Activated CD8-positive, alpha-beta T cell treated with anti-CD3 and anti-CD28 coated beads, Interleukin-2, amount 10 ng/mL, durations not matched to agents 7 days and 5 days (primary cell): ENCODE results near the gene DUSP22. TPM values are rescaled to one million over a fixed set of nuclear protein-coding genes. Genes with fewer than 3 reads are reported as not detected.

Experiments used
- ATAC-seq: fragments of 150-1000 bp; cut with Tn5 transposase; one replicate; pipeline ENCODE4 v1.10.0; 2021; ENCODE audit warnings: moderate library complexity
- CTCF ChIA-PET: fragments of 350-600 bp; sonication (Branson Sonifier 250); formaldehyde crosslinking; loops from one replicate; lab custom pipeline; 2021; ENCODE audit warnings: antibody characterized with exemption; lab: Charles Lee
- POLR2A ChIA-PET: fragments of 350-600 bp; sonication (Branson Sonifier 250); formaldehyde crosslinking; loops from one replicate; lab custom pipeline; 2021; ENCODE audit warnings: antibody characterized with exemption; lab: Charles Lee
- DNase-seq: peaks from one replicate; pipeline ENCODE4 v3.0.0-alpha.2; 2020
- H3K27ac Mint-ChIP-seq: one replicate; pipeline ENCODE4 v1.8.0; 2021; ENCODE audit warnings: mild to moderate bottlenecking, mixed read lengths
- H3K27me3 Mint-ChIP-seq: one replicate; pipeline ENCODE4 v1.8.0; 2021; ENCODE audit warnings: low read depth, mixed read lengths
- H3K36me3 Mint-ChIP-seq: one replicate; pipeline ENCODE4 v1.8.0; 2021; ENCODE audit warnings: low read depth, mixed read lengths
- H3K4me1 Mint-ChIP-seq: one replicate; pipeline ENCODE4 v1.8.0; 2021; ENCODE audit warnings: low read depth, mixed read lengths
- H3K4me3 Mint-ChIP-seq: one replicate; pipeline ENCODE4 v1.8.0; 2021; ENCODE audit warnings: mild to moderate bottlenecking, mixed read lengths
- H3K9me3 Mint-ChIP-seq: one replicate; pipeline ENCODE4 v1.8.0; 2022; ENCODE audit warnings: mixed read lengths; ENCODE audit not compliant: insufficient read depth
- total RNA-seq, 2 experiments: library from RNA; stranded (reverse); gene quantifications; one replicate each; pipeline ENCODE4 v1.2.3, GENCODE V29; 2021

DUSP22 gene
- total RNA-seq, 2 experiments from 2014 or later, result 32.6 to 33.2 TPM

DNA sequence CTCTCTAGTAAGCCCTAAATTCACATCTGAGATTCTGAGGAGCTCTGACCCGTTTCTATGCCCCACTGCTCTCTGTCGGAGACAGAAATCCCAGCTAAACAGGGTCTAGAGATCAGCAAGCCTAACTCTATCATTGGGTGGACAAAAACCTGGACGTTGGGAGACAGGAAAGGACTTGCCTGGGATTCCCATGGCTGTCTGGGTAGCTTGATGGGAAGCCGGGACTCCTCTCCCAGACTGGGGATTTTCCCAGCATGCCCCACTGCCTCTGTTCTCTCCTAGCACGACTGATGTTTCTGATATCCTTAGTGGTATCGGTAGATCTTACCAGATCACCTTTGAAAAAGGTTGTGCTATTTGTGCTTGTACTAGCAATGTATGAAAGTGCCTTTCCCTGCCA lies 22.9 kb downstream of the DUSP22 start:
- CTCF ChIA-PET, result interaction anchor here (0.8 to 1.1 kb wide), 2 partner anchors 22 to 127 kb away, joined by 3 to 4 read pairs; no protein-coding TSS in a partner anchor
- POLR2A ChIA-PET, result interaction anchor here (1.8 kb wide), 1 partner anchor 76 kb away, joined by 8 read pairs; the partner anchor contains the start of gene IRF4

DNA sequence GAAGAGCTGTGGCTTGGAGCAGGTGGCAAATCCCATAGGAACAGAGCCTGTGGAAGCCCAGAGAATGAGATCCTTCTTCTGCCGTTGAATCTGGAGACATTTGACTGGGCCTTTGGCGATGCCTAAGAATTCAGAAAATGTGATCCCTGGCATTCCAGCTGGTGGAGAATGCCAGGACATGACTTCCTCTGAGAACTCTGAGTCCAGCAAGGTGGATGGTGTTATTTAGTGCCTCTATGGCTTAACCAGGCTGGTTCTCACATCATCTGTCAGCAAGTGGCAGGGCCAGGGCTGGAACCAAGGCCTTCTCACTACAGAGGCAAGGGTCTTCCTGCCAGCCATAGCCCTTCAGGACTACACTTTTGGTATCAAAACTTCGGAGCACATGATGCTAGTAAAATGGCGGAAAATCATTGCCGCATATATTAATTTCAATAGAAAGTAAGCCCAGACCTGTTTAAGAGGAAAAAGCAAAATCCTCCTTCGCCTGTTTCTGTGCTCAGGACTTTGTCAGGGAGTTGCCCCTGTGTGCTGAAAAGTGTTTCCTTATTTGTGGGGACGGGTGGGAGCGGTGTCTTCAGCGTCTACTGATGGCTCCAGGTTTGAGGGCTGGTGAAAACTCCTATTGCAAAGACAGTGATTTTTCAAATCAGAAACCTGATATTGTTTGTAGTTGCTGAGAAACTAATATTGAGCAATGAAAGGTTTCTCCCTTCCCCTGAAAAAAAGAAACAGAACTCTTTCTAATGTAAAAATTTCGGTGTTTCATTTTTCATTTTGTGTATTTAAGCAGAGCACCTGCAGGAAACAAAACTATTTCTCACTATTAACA lies 23.9 kb downstream of the DUSP22 start:
- POLR2A ChIA-PET, result interaction anchor here (1.0 kb wide), 1 partner anchor 76 kb away, joined by 3 read pairs; no protein-coding TSS in a partner anchor
- no peak overlapping the region for H3K27ac Mint-ChIP-seq
- H3K36me3 Mint-ChIP-seq, result peaks cover 11% of the 10 kb centered on the region
- H3K4me1 Mint-ChIP-seq, result peaks cover 40% of the 10 kb centered on the region
- no peaks in the 10 kb centered on the region for H3K27me3 Mint-ChIP-seq
- no peak overlapping the region for H3K4me3 Mint-ChIP-seq
- ATAC-seq, result no peak
- DNase-seq, result no peak
- CTCF ChIA-PET, result no interaction called here
- H3K9me3 Mint-ChIP-seq, result no peaks in the 10 kb centered on the region

More for the DNA sequence above, 22.9 kb downstream of the DUSP22 start:
- DNase-seq (no peak), ATAC-seq (no peak)
- Mint-ChIP-seq H3K27ac (no peak overlapping the region), H3K4me1 (peaks cover 40% of the 10 kb centered on the region), H3K27me3 (no peaks in the 10 kb centered on the region), H3K4me3 (no peak overlapping the region), H3K9me3 (no peaks in the 10 kb centered on the region), H3K36me3 (peaks cover 13% of the 10 kb centered on the region)

DNA sequence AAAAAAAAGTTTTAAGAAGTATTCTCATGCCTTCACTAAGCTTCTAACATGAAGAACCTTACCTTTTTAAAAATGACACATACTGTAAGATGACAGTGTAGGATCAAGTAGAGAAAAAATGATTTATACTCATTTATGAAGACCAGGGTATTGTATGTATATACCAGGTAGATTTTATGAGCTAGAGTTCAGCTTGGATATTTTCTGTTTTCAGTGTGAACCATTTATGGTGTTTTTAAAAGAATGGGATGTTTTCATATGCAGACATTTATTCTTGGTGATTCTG lies 24.4 kb downstream of the DUSP22 start:
- ATAC-seq, result no peak
- no peaks in the 10 kb centered on the region for H3K27me3 Mint-ChIP-seq
- CTCF ChIA-PET, result no interaction called here
- no peaks in the 10 kb centered on the region for H3K9me3 Mint-ChIP-seq
- peaks cover 11% of the 10 kb centered on the region for H3K36me3 Mint-ChIP-seq
- H3K27ac Mint-ChIP-seq, result no peak overlapping the region
- H3K4me3 Mint-ChIP-seq, result no peak overlapping the region
- no peak for DNase-seq
- POLR2A ChIA-PET, result interaction anchor here (1.0 kb wide), 1 partner anchor 75 kb away, joined by 3 read pairs; no protein-coding TSS in a partner anchor
- H3K4me1 Mint-ChIP-seq, result peaks cover 39% of the 10 kb centered on the region

DNA sequence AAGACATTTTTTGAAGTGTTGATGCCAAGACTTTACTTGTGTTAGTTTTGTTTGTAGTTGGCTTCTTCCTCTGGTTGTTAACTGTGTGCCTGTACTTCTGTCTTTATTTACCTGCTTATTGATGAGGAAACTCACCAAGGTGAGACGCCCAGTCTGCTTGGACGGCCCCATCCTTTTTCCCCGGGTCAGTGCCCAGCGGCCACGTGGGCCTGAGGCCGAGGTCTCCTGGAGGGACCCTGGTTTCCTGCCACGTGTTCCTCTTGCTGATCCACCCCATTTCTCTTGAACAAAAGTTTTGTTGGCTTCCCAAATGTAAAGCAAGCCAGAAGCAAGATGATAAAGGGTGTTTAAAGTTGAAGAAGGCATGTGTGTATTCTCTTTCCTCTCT lies 24.8 kb downstream of the DUSP22 start:
- ChIA-PET POLR2A (interaction anchor here (1.0 kb wide), 1 partner anchor 75 kb away, joined by 3 read pairs; no protein-coding TSS in a partner anchor), CTCF (no interaction called here)
- no peak overlapping the region for H3K4me3 Mint-ChIP-seq
- no peak overlapping the region for H3K27ac Mint-ChIP-seq
- H3K27me3 Mint-ChIP-seq, result no peaks in the 10 kb centered on the region
- peaks cover 36% of the 10 kb centered on the region for H3K4me1 Mint-ChIP-seq
- no peak for ATAC-seq
- H3K9me3 Mint-ChIP-seq, result no peaks in the 10 kb centered on the region
- no peak for DNase-seq
- H3K36me3 Mint-ChIP-seq, result peaks cover 11% of the 10 kb centered on the region

DNA sequence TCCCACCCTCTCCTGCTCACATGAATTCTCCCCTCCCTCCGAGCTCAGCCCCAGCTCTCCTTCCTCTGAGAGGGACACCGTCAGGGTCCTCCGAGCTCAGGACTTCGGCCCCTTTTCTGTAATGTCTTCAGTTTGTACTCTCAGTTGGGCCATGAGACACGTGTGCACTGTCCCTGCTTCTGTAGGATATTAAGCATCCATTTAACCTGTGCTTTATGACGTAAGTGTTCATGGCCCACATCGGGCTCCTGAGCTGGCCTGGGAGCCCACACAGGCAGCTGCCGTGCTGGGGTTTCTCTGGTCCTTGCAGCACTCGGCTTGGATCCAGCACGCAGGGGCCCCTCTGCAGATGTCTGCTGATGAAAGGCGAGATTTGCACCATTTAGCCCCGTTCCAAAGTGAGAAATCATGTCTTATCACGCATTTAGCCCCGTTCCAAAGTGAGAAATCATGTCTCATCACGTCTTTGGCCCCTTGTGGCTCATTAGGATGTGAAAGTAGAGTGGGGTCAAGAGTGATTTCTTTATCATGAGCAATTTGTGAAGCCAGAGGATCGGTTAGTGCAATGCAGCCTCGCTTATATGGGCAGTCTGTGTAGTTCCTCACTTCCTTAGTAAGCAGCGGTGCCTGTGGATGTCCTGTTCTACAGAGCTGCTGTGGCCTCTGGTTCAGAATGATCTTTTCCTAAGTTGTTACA lies 25.3 kb downstream of the DUSP22 start:
- Mint-ChIP-seq H3K4me1 (peaks cover 30% of the 10 kb centered on the region), H3K27me3 (no peaks in the 10 kb centered on the region), H3K36me3 (peaks cover 8% of the 10 kb centered on the region), H3K27ac (no peak overlapping the region), H3K9me3 (no peaks in the 10 kb centered on the region), H3K4me3 (no peak overlapping the region)
- DNase-seq (no peak), ATAC-seq (no peak)
- POLR2A ChIA-PET, result interaction anchor here (0.7 kb wide), 1 partner anchor 92 kb away, joined by 3 read pairs; no protein-coding TSS in a partner anchor
- CTCF ChIA-PET, result no interaction called here

DNA sequence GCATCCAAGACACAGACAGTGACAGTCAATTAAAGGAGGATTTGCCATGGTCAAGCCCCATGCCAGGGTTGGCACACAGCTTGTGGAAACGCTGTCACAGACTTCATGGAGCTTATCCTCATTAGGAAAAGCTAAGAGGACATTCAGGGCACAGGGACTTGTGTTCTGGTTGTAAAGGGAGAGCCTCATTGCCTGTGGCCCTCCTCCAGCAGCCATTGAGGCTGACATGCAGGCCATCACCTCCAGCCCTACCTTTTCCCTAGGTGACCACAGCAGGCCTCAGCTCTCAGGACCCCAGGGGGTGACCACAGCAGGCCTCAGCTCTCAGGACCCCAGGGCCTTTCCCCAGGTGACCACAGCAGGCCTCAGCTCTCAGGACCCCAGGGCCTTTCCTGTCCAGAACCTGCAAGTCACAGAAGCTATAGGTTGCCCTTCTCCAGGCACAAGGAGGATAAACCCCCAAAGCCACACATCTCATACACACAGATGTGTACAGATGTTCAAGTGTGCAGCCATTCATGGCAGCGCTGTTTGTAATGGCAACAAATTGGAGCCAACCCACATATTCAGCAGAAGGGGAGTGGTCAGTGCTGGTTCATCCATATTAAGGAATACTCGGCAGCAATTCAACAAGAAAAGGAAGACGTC lies 26.1 kb downstream of the DUSP22 start:
- H3K4me3 Mint-ChIP-seq, result no peak overlapping the region
- peaks cover 5% of the 10 kb centered on the region for H3K36me3 Mint-ChIP-seq
- ATAC-seq (no peak), DNase-seq (no peak)
- H3K4me1 Mint-ChIP-seq, result peaks cover 24% of the 10 kb centered on the region
- ChIA-PET CTCF (no interaction called here), POLR2A (interaction anchor here (0.7 kb wide), 1 partner anchor 93 kb away, joined by 3 read pairs; no protein-coding TSS in a partner anchor)
- no peaks in the 10 kb centered on the region for H3K9me3 Mint-ChIP-seq
- H3K27ac Mint-ChIP-seq, result no peak overlapping the region
- no peaks in the 10 kb centered on the region for H3K27me3 Mint-ChIP-seq

DNA sequence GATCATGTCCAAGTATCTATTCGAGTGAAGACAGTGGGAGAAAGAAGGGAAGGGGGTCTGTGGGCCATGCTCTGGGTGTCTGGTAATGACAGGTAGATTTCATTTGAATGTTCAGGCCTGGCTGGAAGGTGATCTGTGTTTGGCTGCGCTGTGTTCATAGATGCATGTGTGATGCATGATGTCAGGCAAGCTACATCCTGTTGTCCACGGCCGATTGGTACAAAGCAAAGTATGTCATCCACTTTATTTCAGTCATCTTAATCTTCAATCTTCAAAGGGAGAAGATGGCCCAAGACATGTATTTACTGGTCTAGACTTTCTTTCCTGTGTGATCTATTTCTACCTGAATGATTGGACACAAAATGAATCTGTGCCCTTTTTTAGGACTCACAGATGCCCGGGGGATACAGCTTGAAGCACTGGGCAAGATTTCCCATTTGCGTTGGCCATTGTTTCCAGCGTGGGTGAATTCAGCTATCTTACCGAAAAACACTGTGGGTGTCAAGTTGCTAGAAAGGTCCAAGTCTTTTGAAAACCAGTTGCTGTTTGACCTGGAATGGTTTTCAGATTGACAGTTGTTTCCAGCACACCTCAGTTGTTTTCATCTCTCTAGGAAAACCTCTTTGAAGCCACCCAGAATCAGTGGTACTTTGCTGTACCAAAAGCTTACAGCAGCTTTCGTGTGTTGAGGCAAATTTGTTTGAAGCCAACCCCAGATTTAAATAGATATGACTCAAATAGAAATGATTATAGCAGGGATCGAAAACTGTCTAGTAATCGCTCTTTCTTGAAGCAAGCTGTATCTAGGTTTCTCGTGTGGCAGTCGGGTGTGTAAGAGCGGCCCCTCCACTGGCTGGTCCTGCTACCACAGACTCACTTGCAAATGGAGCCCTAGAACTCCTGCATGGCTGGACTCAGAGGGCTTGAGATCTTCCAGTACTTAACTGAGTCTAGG lies 27.2 kb downstream of the DUSP22 start:
- peaks cover 19% of the 10 kb centered on the region for H3K4me1 Mint-ChIP-seq

DNA sequence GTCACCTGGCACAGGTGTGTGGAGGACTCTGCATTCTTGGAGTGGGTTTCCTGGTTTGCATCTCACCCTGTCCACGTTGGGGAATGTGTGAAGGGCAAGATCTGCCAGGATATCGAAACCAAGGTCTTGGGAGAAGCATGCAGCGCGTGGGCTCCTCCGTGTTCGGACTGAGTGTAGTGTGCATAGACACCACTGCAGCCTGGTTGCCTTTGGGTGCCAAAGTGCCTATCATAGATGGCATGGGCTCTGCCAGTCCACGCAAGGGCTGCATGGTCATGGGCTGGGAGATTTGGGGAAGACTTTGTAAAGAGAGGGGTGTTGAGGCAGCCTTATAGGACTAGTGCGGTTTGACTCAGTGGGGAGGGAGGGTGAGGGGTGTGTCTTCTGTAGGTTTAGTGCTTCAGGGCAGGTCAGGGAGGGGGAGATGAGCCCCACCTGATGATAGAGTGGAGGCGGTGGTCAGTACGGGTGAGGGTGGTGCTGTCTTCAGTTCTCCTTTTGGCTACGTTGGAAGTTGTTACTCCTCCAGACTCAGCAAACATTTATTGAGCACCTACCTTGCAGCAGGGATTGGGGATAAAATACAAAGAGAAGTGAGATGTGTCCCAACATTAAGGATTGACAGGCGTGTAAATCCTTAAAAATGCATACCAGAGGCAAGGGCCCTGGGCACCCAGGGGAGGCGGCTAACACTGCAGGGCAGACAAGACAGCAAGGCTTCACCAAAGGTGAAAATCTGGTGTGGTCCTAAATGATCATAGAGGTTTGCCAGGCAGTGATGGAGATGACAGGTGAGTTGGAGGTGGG lies 28.3 kb downstream of the DUSP22 start:
- no peak for DNase-seq
- POLR2A ChIA-PET, result interaction anchor here (0.7 kb wide), 1 partner anchor 28 kb away, joined by 4 read pairs; the partner anchor contains the start of gene DUSP22
- H3K9me3 Mint-ChIP-seq, result no peaks in the 10 kb centered on the region
- no peak for ATAC-seq
- H3K36me3 Mint-ChIP-seq, result peaks cover 4% of the 10 kb centered on the region
- peaks cover 15% of the 10 kb centered on the region for H3K4me1 Mint-ChIP-seq
- no peak overlapping the region for H3K27ac Mint-ChIP-seq
- no peak overlapping the region for H3K4me3 Mint-ChIP-seq
- CTCF ChIA-PET, result interaction anchor here (2.1 kb wide), 1 partner anchor 8 kb away, joined by 13 read pairs; no protein-coding TSS in a partner anchor
- H3K27me3 Mint-ChIP-seq, result no peaks in the 10 kb centered on the region

More for the DNA sequence above, 27.2 kb downstream of the DUSP22 start:
- POLR2A ChIA-PET, result interaction anchor here (0.7 kb wide), 1 partner anchor 27 kb away, joined by 4 read pairs; the partner anchor contains the start of gene DUSP22
- ATAC-seq (no peak), DNase-seq (no peak)
- Mint-ChIP-seq H3K27ac (no peak overlapping the region), H3K9me3 (no peaks in the 10 kb centered on the region), H3K27me3 (no peaks in the 10 kb centered on the region), H3K4me3 (no peak overlapping the region), H3K36me3 (peaks cover 5% of the 10 kb centered on the region)
- CTCF ChIA-PET, result no interaction called here

DNA sequence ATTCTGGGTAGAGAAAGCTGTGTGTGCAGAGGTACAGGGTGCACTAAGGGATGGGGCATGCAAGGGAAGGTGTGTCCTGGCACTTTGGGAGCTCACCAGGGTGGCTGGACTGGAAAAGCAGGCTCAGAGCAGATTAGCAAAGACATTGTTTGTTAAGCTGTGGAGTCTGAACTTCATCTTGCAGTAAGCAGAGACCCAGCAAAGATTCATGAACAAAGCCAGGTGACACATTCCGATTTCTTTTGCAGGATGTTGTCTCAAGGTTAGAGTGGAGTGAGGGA lies 28.8 kb downstream of the DUSP22 start:
- ChIA-PET CTCF (interaction anchor here (2.1 to 2.4 kb wide), 2 partner anchors 8 to 17 kb away, joined by 13 to 14 read pairs; no protein-coding TSS in a partner anchor), POLR2A (no interaction called here)
- no peak overlapping the region for H3K27ac Mint-ChIP-seq
- no peak for ATAC-seq
- no peak overlapping the region for H3K4me3 Mint-ChIP-seq
- no peak for DNase-seq
- H3K36me3 Mint-ChIP-seq, result peaks cover 4% of the 10 kb centered on the region
- H3K4me1 Mint-ChIP-seq, result peaks cover 15% of the 10 kb centered on the region
- no peaks in the 10 kb centered on the region for H3K27me3 Mint-ChIP-seq
- H3K9me3 Mint-ChIP-seq, result no peaks in the 10 kb centered on the region

DNA sequence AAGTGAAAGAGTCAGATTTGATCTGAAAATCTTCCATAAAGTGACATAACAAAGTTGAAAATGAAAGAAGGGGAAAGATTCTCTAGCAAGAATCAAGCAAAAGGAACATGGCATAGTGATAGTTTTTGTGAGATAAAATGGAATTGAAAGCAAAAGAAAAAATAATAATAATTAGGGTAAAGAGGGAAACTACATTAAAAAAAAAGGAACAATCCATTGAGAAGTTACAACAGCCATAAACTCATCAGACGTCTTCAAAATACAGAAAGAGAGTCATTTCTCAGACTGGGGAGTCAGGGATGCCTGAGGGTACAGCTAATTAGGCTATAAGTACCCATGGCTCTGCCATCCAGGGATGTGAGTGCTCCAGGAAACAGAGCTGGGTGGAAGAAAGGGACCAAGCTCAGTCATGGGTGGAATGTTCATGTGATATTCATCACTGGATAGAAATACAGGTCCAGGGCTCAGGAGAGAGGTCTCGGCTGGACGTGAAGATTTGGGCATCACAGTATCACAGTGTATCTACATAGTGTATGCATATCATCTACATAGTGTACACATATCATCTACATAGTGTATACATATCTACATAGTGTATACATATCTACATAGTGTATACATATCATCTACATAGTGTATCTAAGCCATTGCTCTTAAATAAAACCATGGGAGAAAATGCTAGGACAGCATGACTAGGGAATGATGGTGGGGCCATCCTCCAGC lies 29.4 kb downstream of the DUSP22 start:
- no peaks in the 10 kb centered on the region for H3K9me3 Mint-ChIP-seq
- ATAC-seq, result no peak
- ChIA-PET CTCF (interaction anchor here (1.1 to 2.4 kb wide), 4 partner anchors 9 to 99 kb away, joined by 3 to 14 read pairs (median 8); no protein-coding TSS in a partner anchor), POLR2A (interaction anchor here (1.1 kb wide), 1 partner anchor 29 kb away, joined by 3 read pairs; the partner anchor contains the start of gene DUSP22)
- peaks cover 15% of the 10 kb centered on the region for H3K4me1 Mint-ChIP-seq
- H3K27ac Mint-ChIP-seq, result no peak overlapping the region
- H3K36me3 Mint-ChIP-seq, result peaks cover 6% of the 10 kb centered on the region
- no peaks in the 10 kb centered on the region for H3K27me3 Mint-ChIP-seq
- no peak overlapping the region for H3K4me3 Mint-ChIP-seq
- no peak for DNase-seq
